ENCODE results near the gene DAAM1. TPM values are rescaled to one million over a fixed set of nuclear protein-coding genes. Genes with fewer than 3 reads are reported as not detected.

DAAM1 gene
- total RNA-seq, 1 donor from 2014 or later, result 146 TPM

DNA sequence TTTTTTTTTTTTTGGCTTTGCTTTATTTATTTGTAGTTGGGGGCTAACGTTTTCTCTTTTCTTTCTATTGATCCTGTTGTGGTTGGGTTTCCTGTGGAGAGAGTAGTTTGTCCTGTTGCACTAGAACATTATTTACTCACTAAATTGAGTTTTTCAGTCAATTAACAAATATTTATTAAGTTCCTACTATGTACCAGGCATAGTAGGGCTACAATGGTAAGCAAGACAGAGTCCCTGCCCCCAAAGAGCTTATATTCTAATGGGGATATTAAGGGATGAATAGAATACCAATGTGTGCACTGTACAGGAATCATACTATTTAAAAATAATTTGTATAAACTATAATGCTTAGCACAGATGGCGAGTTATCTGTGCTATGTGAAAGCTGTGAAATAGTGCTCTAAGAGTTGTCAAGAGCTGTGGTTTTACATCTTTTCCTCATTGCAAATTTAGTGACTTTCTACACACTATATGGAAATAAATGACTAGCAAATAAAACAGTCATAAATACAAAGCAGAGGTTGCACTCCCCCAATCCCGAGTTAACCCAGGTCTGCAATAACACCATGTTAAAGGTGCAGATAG lies 181.8 kb downstream of the DAAM1 start:
- H3K4me1 Mint-ChIP-seq (ENCODE audit: low read depth, unreplicated experiment), result no peaks in the 10 kb centered on the region
- peaks cover 2% of the 10 kb centered on the region for H3K9me3 Mint-ChIP-seq (ENCODE audit: unreplicated experiment)
- TF ChIP-seq, protein P1, sequence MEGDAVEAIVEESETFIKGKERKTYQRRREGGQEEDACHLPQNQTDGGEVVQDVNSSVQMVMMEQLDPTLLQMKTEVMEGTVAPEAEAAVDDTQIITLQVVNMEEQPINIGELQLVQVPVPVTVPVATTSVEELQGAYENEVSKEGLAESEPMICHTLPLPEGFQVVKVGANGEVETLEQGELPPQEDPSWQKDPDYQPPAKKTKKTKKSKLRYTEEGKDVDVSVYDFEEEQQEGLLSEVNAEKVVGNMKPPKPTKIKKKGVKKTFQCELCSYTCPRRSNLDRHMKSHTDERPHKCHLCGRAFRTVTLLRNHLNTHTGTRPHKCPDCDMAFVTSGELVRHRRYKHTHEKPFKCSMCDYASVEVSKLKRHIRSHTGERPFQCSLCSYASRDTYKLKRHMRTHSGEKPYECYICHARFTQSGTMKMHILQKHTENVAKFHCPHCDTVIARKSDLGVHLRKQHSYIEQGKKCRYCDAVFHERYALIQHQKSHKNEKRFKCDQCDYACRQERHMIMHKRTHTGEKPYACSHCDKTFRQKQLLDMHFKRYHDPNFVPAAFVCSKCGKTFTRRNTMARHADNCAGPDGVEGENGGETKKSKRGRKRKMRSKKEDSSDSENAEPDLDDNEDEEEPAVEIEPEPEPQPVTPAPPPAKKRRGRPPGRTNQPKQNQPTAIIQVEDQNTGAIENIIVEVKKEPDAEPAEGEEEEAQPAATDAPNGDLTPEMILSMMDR (IDR thresholded peaks at IDR 0.05; ENCODE audit: partially characterized antibody, unreplicated experiment), result no peak
- H3K27me3 Mint-ChIP-seq (ENCODE audit: unreplicated experiment), result peaks cover 2% of the 10 kb centered on the region
- DNase-seq, result no peak
- H3K27ac Mint-ChIP-seq (ENCODE audit: unreplicated experiment), result no peak overlapping the region
- no peak overlapping the region for H3K4me3 Mint-ChIP-seq (ENCODE audit: unreplicated experiment)
- no peaks in the 10 kb centered on the region for H3K36me3 Mint-ChIP-seq (ENCODE audit: unreplicated experiment)

DNA sequence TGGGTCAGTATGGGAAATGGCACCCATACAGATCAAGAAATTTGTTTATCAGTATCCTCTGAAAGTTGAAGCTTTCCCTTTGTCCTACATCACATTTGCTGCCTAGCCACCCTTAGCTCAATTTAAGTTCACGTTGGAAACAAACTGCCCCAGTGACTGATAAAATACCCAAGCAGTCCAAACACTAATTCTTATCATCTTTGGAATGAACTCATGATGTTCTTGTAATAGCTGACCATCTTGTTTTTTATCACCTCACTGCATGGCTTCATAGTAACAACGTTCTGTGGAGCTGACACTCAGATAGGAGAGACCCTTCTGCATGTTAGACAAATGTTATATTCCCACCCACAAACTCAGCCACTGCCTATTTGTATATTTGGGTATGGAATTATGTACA lies 183.3 kb downstream of the DAAM1 start:
- Mint-ChIP-seq H3K27me3 (ENCODE audit: unreplicated experiment) (peaks cover 2% of the 10 kb centered on the region), H3K9me3 (ENCODE audit: unreplicated experiment) (peaks cover 2% of the 10 kb centered on the region), H3K4me1 (ENCODE audit: low read depth, unreplicated experiment) (no peaks in the 10 kb centered on the region)

DNA sequence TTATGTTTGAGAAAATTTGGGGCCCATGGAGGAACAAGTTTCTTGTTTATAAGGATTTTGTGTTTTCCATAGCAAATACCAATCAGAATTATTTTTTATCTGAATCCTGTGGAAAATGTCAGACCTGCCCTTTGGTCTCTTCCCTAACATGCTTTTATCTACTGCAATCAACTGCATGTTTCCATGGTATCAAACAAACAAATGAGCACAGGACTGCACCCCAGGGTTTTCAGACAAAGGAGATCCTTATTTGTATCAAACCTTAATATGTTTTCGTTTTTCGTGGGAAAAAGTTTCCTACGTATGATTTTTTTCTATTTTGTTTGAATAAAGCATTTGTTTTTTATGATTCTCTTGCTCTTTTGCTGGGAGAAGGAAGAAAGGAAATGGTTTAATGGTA lies 185.6 kb downstream of the DAAM1 start:
- H3K27me3 Mint-ChIP-seq (ENCODE audit: unreplicated experiment), result peaks cover 2% of the 10 kb centered on the region
- TF ChIP-seq, protein P1 (IDR thresholded peaks at IDR 0.05; ENCODE audit: partially characterized antibody, unreplicated experiment), result no peak
- no peaks in the 10 kb centered on the region for H3K36me3 Mint-ChIP-seq (ENCODE audit: unreplicated experiment)
- H3K9me3 Mint-ChIP-seq (ENCODE audit: unreplicated experiment), result peaks cover 2% of the 10 kb centered on the region
- no peak for DNase-seq
- no peak overlapping the region for H3K27ac Mint-ChIP-seq (ENCODE audit: unreplicated experiment)
- no peaks in the 10 kb centered on the region for H3K4me1 Mint-ChIP-seq (ENCODE audit: low read depth, unreplicated experiment)
- H3K4me3 Mint-ChIP-seq (ENCODE audit: unreplicated experiment), result no peak overlapping the region

More for the DNA sequence above, 183.3 kb downstream of the DAAM1 start:
- TF ChIP-seq, protein P1 (IDR thresholded peaks at IDR 0.05; ENCODE audit: partially characterized antibody, unreplicated experiment), result no peak
- no peak overlapping the region for H3K27ac Mint-ChIP-seq (ENCODE audit: unreplicated experiment)
- no peaks in the 10 kb centered on the region for H3K36me3 Mint-ChIP-seq (ENCODE audit: unreplicated experiment)
- H3K4me3 Mint-ChIP-seq (ENCODE audit: unreplicated experiment), result no peak overlapping the region
- DNase-seq, result no peak

DNA sequence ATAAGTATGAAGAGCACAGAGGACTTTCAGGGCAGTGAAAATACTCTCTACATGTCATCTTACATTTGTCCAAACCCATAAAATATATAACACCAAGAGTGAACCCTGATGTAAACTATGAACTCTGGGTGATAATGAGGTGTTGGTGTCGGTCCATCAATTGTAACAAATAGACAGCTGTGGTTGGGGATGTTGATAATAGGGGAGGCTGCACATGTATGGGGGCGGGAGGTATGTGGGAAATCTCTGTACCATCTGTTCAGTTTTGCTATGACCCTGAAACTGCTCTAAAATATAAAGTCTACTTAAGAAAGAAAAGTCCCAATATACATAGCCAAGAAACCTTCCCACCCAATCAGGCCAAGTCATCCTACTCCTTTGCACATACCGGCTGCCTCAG lies 188.2 kb downstream of the DAAM1 start:
- no peak overlapping the region for H3K27ac Mint-ChIP-seq (ENCODE audit: unreplicated experiment)

DNA sequence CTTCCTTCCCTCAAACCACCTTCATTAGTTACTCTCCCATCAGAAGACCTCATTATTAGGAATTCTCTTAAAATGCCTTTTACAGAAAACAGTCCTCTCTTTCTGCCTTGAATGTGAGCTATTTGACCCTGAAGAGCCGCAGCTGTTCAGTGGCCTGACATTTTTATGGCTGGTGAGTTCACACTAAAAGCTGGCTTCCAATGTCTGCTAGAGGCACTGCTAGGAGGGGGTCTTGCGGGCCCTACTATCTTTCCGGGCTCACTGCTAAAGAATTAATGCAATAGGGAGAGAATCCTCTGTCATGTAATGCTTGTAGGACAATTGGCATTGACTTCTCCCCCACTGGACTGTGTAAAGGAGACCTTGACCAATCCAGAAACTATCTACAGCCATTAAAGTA lies 189.0 kb downstream of the DAAM1 start:
- Mint-ChIP-seq H3K36me3 (ENCODE audit: unreplicated experiment) (no peaks in the 10 kb centered on the region), H3K27me3 (ENCODE audit: unreplicated experiment) (peaks cover 2% of the 10 kb centered on the region), H3K27ac (ENCODE audit: unreplicated experiment) (no peak overlapping the region), H3K9me3 (ENCODE audit: unreplicated experiment) (no peaks in the 10 kb centered on the region), H3K4me3 (ENCODE audit: unreplicated experiment) (no peak overlapping the region), H3K4me1 (ENCODE audit: low read depth, unreplicated experiment) (no peaks in the 10 kb centered on the region)
- TF ChIP-seq, protein P1 (IDR thresholded peaks at IDR 0.05; ENCODE audit: partially characterized antibody, unreplicated experiment), result no peak
- DNase-seq, result no peak

More for the DNA sequence above, 188.2 kb downstream of the DAAM1 start:
- H3K4me3 Mint-ChIP-seq (ENCODE audit: unreplicated experiment), result no peak overlapping the region
- H3K4me1 Mint-ChIP-seq (ENCODE audit: low read depth, unreplicated experiment), result no peaks in the 10 kb centered on the region
- no peaks in the 10 kb centered on the region for H3K9me3 Mint-ChIP-seq (ENCODE audit: unreplicated experiment)
- TF ChIP-seq, protein P1 (IDR thresholded peaks at IDR 0.05; ENCODE audit: partially characterized antibody, unreplicated experiment), result no peak
- peaks cover 2% of the 10 kb centered on the region for H3K27me3 Mint-ChIP-seq (ENCODE audit: unreplicated experiment)
- no peaks in the 10 kb centered on the region for H3K36me3 Mint-ChIP-seq (ENCODE audit: unreplicated experiment)
- no peak for DNase-seq

All from glutamatergic neuron (in vitro differentiated cells).